GM18951 (cell line): Measurements from ENCODE around the gene SV2B.

Experiments
- POLR2A ChIP-seq: IDR thresholded peaks from 4 replicates; pipeline ENCODE4 v1.6.1; 2011; ENCODE audit warnings: mild to moderate bottlenecking; ENCODE audit not compliant: insufficient read length, insufficient read depth; ENCODE audit errors: extremely low read depth
- in situ Hi-C: fragments of 300-500 bp; cut with MboI; formaldehyde crosslinking; loops from one replicate; pipeline ENCODE4 v1.12.0; 2022; ENCODE audit warnings: low sequenced_read_pairs, mixed read lengths, inconsistent platforms; ENCODE audit not compliant: unreplicated experiment

Gene SV2B

DNA sequence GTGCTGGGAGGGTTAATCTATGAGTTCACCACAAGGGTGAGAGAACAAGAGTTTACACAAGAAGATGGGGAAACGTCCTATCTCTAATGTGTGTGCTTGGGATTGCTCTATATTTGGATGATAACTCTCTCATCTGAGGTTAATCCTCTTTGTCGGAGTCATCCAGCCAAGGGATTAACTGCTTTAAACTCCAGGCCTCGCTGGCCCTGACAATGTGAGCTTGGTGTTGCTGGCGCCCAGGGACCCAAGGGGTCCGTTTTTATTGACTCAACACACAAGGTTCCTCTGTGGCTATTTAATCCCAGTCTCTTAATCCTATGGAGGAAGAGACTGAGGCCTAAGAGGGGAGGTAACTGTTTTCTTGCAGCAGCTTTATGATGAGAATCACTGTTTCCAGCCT is 14.2 kb downstream of the SV2B start:
- TF ChIP-seq POLR2A = no peak
- in situ Hi-C loops = no loop called here

DNA sequence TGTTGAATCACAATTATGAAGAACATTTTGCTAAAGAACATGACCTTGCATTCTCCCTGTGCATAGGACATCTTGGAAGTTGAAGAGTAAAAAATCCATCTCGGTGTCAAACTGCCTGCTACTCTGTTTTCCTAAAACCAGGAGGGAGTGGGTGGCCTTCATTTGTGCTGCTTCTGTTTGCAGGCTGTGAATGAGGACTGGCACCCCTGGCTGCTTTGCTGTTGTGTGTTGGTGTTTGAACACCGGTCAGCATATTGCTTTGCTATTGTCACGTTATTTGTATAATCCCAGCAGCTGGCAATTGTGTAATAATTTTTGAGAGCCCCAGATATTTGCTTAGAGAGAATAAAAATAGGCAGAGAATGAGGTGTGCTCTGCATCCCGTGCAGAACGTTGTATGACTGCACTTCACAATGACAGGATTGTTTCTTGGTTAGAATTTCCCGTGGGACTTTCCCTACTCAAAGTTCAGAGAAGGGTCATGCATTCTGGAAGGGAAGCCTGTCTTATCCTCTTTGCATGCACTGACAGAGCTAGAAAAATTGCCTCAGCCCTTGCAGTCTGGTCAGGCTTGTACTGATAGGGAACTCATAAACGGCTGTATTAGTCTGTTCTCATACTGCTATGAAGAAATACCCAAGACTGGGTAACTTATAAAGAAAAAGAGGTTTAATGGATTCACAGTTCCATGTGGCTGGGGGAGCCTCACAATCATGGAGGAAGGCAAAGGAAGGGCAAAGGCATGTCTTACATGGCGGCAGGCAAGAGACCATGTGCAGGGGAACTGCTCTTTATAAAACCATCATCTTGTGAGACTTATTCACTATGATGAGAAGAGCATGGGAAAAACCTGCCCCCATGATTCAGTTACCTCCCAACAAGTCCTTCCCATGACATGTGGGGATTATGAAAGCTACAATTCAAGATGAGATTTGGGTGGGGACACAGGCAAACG is 16.3 kb downstream of the SV2B start:
- in situ Hi-C loops = no loop called here
- no peak for TF ChIP-seq POLR2A

DNA sequence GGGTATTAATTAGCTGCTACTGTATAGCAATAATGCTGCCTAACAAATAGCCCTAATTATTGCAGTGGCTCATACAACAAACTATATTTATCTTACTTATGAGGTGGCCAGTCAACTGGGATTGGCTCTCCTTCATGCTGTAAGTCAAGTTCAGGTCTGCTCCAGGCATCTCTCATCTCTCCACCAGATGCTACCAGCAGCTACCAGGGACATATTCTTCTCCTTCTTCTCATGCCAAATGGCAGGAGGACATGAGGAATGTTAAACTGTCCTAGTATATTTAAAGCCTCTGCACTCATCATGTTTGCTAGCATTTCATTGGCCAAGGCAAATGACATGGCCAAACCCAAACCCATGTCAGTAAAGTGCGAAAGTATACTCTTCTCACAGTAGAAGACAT is 17.3 kb downstream of the SV2B start:
- no peak for TF ChIP-seq POLR2A
- in situ Hi-C loops = no loop called here

DNA sequence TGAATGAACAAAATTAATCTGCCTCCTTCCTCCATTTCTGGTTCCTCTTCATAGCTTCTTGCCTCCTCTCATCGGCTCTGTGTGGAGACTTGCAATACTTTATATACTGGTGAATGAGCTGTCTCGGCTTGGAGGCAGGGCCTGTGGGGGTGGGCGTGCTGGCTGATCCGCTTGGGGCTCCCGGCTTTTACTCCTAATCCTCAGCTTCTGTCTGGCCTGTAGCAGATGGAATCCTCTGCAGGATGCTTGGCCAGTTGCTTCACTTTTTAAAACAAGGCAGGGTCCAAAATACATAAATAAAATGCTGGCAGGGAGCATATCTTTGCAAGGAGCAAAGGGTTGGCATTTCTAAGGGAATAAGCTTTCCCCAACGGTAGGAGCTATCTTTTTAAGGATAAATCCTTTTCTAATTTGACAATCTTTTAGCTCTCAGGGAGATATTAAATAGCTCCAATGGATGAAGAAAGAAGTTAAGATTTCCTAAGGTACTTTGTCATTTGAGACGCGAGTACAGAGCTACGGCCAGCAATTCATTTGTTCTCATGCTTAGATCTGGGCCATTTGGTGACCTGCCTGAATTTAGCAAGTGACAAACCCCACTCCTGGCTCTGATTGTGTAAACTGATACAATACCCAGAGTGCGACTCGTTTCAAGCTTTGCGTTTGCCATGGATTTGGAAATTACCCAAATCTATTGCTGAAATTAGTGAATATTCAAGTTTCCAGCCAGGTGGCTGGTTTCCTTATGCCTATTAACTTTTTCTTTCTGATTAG is 18.9 kb downstream of the SV2B start:
- in situ Hi-C loops = no loop called here
- no peak for TF ChIP-seq POLR2A

DNA sequence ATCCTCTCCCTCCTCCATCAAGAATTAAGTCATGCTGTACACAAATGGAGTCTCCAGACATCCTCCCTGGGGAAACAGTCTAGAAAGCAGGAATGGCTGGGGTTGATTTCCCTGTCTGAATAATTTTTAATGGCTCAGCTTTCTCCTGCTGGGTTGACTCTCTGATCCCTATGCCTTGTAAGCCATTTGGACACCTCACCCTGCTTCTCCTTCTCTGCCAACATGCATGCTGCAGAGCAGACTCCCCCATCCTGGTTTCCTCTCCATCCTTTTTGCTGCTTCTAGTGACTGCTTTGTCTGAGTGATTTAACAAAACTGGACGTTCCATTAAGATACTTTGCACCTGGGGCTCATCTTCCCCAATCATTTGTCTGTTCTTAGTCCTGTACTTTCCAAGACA is 22.2 kb downstream of the SV2B start:
- TF ChIP-seq POLR2A = no peak
- in situ Hi-C loops = no loop called here

DNA sequence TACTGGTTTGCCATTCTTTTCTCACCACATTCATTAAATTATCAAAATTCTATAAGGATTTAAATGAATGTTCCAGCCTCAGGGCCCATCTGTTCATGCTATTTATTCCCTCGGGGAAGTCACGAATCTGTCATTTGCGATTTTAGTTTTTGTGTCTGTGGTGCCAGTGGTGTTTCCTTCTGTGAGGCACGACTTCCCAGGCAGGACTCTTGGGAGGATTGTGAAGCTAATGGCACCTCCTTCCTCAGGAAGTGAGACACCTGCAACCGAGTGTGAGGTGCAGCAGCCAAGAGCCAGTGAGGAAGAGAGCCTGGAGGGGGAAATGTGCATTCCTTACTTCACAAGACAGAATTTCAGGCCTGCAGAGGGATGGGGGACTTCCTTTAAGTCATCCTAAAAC is 24.1 kb downstream of the SV2B start:
- in situ Hi-C loops = no loop called here
- TF ChIP-seq POLR2A = no peak

- in situ Hi-C loops = no loop called here
- TF ChIP-seq POLR2A = no peak
Measured at GRCh38 chr15:91125162-91125561, 25.1 kb downstream of the SV2B start.

GRCh38 chr15:91126080-91126479 is 26.0 kb downstream of the SV2B start:
- no peak for TF ChIP-seq POLR2A
- in situ Hi-C loops = no loop called here

DNA sequence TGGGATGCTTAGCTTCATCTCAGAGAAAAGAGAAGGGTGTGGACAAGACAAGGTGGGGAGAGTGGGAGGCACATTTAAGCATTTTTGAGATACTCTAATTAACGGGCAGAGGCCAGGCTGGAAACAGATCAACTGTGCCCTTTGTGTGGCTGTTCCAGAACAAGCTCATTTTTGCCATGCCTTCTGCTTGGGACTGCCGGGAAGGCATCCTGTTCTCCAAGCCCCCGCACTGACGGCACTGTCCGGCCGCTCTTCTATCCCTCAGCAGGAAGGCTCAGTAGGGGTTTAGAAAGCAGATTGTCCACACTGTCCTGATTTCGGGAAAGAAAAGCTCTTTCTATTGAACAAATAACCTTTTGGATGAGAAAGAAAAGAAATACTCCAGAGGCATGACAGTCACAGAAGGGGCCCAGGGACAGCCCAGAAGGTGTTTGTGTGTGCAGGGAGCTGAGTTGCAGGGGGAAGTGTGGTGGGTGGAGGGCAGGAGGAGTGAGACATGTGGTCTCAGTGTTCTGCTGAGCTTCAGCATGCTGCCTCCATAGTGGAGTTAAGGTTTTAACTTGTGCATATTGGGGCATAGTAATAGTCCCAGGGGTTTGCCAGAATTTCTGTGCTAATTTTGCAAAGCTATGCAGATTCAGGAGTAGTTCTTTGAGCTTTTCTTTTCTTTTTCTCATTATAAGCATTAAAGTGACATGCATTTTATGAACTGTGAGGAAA is 27.3 kb downstream of the SV2B start:
- in situ Hi-C loops = no loop called here
- TF ChIP-seq POLR2A = no peak

GRCh38 chr15:91128016-91128415 is 28.0 kb downstream of the SV2B start:
- in situ Hi-C loops = no loop called here
- no peak for TF ChIP-seq POLR2A

- TF ChIP-seq POLR2A = no peak
- in situ Hi-C loops = no loop called here
Measured at GRCh38 chr15:91129436-91129835, 29.4 kb downstream of the SV2B start.

GRCh38 chr15:91132079-91132478 is 32.0 kb downstream of the SV2B start:
- in situ Hi-C loops = no loop called here
- TF ChIP-seq POLR2A = no peak

DNA sequence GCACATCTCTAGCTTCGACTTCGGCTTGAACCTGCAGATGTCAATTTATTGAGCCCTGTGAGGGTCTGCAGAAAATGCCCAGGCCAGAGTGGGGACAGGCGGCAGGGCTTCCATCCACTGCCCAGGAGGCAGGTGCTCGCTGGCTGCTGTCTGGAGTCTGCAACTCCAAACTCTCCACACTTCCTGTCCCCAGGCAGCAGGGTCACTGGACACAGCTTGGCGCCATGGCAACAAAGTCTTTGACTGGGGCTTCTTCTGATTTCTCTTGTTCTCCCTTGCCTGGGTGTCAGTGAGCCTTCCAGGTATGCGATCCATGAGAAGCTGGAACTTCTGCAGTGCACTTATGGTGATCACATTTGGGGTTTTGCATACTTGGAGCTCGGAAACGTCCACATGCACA is 33.5 kb downstream of the SV2B start:
- no peak for TF ChIP-seq POLR2A
- in situ Hi-C loops = no loop called here
